HepG2 (cell line): ENCODE data around the gene NOL4L. TPM values are rescaled to one million over a fixed set of nuclear protein-coding genes. Genes with fewer than 3 reads are reported as not detected.

ENCODE experiments used
- ADNP ChIP-seq: sonication (generic); formaldehyde crosslinking; IDR thresholded peaks from 2 replicates; pipeline ENCODE4 v1.4.0; 2020; ENCODE audit warnings: missing genetic modification reagents
- FOSL2 ChIP-seq: sonication (generic); formaldehyde crosslinking; IDR thresholded peaks from 2 replicates; pipeline ENCODE4 v1.4.0; 2020; ENCODE audit warnings: missing genetic modification reagents
- FOXO1 ChIP-seq: sonication (generic); formaldehyde crosslinking; IDR thresholded peaks from 2 replicates; pipeline ENCODE4 v1.4.0; 2020; ENCODE audit warnings: missing genetic modification reagents
- GTF3A ChIP-seq: sonication (generic); formaldehyde crosslinking; conservative IDR thresholded peaks from 2 replicates; pipeline ENCODE4 v1.4.0; 2020; ENCODE audit warnings: mild to moderate bottlenecking, missing genetic modification reagents
- HMGA1 ChIP-seq: sonication (generic); formaldehyde crosslinking; conservative IDR thresholded peaks from 2 replicates; pipeline ENCODE4 v1.4.0; 2020; ENCODE audit warnings: missing genetic modification reagents
- NKX3-1 ChIP-seq: sonication (generic); formaldehyde crosslinking; IDR thresholded peaks from 2 replicates; pipeline ENCODE4 v1.5.0; 2020; ENCODE audit warnings: missing genetic modification reagents
- REST ChIP-seq, 2 experiments: IDR thresholded peaks; 2 replicates each; pipeline ENCODE4 v1.6.1; 2011 to 2012; ENCODE audit warnings: low read length in 2 of 2, borderline replicate concordance in 1 of 2, low read depth in 1 of 2, mild to moderate bottlenecking in 1 of 2, moderate library complexity in 1 of 2
- SMC3 ChIP-seq: IDR thresholded peaks from 2 replicates; pipeline ENCODE4 v1.6.1; 2011; ENCODE audit warnings: low read length, improper control_type of control experiment
- SNAI1 ChIP-seq: sonication (generic); formaldehyde crosslinking; IDR thresholded peaks from 2 replicates; pipeline ENCODE4 v1.5.0; 2020; ENCODE audit warnings: mild to moderate bottlenecking, missing genetic modification reagents, borderline replicate concordance
- ZMYM2 ChIP-seq: sonication (generic); formaldehyde crosslinking; IDR thresholded peaks from 2 replicates; pipeline ENCODE4 v1.8.0; 2022; ENCODE audit warnings: mild to moderate bottlenecking, missing genetic modification reagents
- ZNF335 ChIP-seq: sonication (generic); formaldehyde crosslinking; IDR thresholded peaks from 2 replicates; pipeline ENCODE4 v1.4.0; 2020; ENCODE audit warnings: missing genetic modification reagents
- ZNF44 ChIP-seq: sonication (generic); formaldehyde crosslinking; IDR thresholded peaks from 2 replicates; pipeline ENCODE4 v1.5.1; 2020; ENCODE audit warnings: mild to moderate bottlenecking, missing genetic modification reagents
- ZNF510 ChIP-seq: sonication (generic); formaldehyde crosslinking; IDR thresholded peaks from 2 replicates; pipeline ENCODE4 v1.4.0; 2020; ENCODE audit warnings: low read depth, mild to moderate bottlenecking, missing genetic modification reagents
- ZNF577 ChIP-seq: sonication (generic); formaldehyde crosslinking; IDR thresholded peaks from 2 replicates; pipeline ENCODE4 v1.4.0; 2020; ENCODE audit warnings: mild to moderate bottlenecking, low read depth, missing genetic modification reagents, borderline replicate concordance
- ZNF639 ChIP-seq: conservative IDR thresholded peaks from 2 replicates; pipeline ENCODE4 v1.6.1; 2018; ENCODE audit warnings: missing genetic modification reagents
- ZNF761 ChIP-seq: sonication (generic); formaldehyde crosslinking; conservative IDR thresholded peaks from 2 replicates; pipeline ENCODE4 v1.4.0; 2020; ENCODE audit warnings: mild to moderate bottlenecking, missing genetic modification reagents
- ZSCAN22 ChIP-seq: sonication (generic); formaldehyde crosslinking; IDR thresholded peaks from 2 replicates; pipeline ENCODE4 v1.4.0; 2020; ENCODE audit warnings: mild to moderate bottlenecking, missing genetic modification reagents
- polyA plus RNA-seq, 8 experiments: library from polyadenylated mRNA; depleted of rRNA in 3 of 8; stranded (reverse) in 7 of 8; unstranded in 1 of 8; fragments of >200 nt; fragmentation: Illumina TruSeq in 4 of 8; extraction: Trizol in 4 of 8; gene quantifications; 2 replicates each; pipeline versions ENCODE4 v1.2.1 to v1.2.3, GENCODE V29; 2011 to 2016; ENCODE audit warnings: low read depth in 4 of 8, missing spikeins in 1 of 8, mixed read lengths in 1 of 8; ENCODE audit not compliant: insufficient read depth in 1 of 8
- total RNA-seq, 5 experiments: library from RNA; depleted of rRNA; stranded (reverse); fragments of >200 nt; fragmentation: Illumina TruSeq; extraction: Trizol; gene quantifications; 2 replicates each; pipeline ENCODE4 v1.2.3, GENCODE V29; 2016; ENCODE audit warnings: low read depth in 1 of 5
- TF ChIP-seq, protein P1 (sequence below): sonication (generic); formaldehyde crosslinking; IDR thresholded peaks from 2 replicates; pipeline ENCODE4 v1.4.0; 2020; ENCODE audit warnings: missing genetic modification reagents, mild to moderate bottlenecking, borderline replicate concordance
- TF ChIP-seq, protein P2 (sequence below): sonication (generic); formaldehyde crosslinking; IDR thresholded peaks from 2 replicates; pipeline ENCODE4 v1.8.1; 2023; ENCODE audit warnings: mild to moderate bottlenecking, moderate library complexity, missing genetic modification reagents

Gene NOL4L
- total and polyA plus RNA-seq, 2 of the 13 experiments (the other 11 are each of a cell fraction or from before 2014, with no cell fraction given): 16.6 to 35.4 TPM

- TF ChIP-seq ZSCAN22 (no peak), ZNF44 (no peak), ZNF335 (no peak), HMGA1 (CRISPR knock-in tag) (no peak), FOXO1 (no peak), REST (IDR thresholded peaks at IDR 0.05; ENCODE audit: borderline replicate concordance in 1 of 2, low read depth in 1 of 2, low read length in 2 of 2) (no peak), SNAI1 (CRISPR knock-in tag) (no peak), ADNP (CRISPR knock-in tag) (no peak), ZNF577 (CRISPR knock-in tag) (no peak), NKX3-1 (no peak), ZNF761 (no peak), ZMYM2 (CRISPR knock-in tag) (no peak), FOSL2 (no peak), ZNF510 (CRISPR knock-in tag) (no peak), GTF3A (CRISPR knock-in tag) (no peak), SMC3 (no peak), ZNF639 (CRISPR knock-in tag) (no peak)
- TF ChIP-seq, protein P1, sequence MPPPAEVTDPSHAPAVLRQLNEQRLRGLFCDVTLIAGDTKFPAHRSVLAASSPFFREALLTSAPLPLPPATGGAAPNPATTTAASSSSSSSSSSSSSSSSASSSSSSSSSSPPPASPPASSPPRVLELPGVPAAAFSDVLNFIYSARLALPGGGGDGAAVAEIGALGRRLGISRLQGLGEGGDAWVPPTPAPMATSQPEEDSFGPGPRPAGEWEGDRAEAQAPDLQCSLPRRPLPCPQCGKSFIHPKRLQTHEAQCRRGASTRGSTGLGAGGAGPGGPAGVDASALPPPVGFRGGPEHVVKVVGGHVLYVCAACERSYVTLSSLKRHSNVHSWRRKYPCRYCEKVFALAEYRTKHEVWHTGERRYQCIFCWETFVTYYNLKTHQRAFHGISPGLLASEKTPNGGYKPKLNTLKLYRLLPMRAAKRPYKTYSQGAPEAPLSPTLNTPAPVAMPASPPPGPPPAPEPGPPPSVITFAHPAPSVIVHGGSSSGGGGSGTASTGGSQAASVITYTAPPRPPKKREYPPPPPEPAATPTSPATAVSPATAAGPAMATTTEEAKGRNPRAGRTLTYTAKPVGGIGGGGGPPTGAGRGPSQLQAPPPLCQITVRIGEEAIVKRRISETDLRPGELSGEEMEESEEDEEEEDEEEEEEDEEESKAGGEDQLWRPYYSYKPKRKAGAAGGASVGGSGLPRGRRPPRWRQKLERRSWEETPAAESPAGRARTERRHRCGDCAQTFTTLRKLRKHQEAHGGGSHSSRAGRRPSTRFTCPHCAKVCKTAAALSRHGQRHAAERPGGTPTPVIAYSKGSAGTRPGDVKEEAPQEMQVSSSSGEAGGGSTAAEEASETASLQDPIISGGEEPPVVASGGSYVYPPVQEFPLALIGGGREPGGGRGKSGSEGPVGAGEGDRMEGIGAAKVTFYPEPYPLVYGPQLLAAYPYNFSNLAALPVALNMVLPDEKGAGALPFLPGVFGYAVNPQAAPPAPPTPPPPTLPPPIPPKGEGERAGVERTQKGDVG (CRISPR knock-in tag): no peak
- TF ChIP-seq, protein P2, sequence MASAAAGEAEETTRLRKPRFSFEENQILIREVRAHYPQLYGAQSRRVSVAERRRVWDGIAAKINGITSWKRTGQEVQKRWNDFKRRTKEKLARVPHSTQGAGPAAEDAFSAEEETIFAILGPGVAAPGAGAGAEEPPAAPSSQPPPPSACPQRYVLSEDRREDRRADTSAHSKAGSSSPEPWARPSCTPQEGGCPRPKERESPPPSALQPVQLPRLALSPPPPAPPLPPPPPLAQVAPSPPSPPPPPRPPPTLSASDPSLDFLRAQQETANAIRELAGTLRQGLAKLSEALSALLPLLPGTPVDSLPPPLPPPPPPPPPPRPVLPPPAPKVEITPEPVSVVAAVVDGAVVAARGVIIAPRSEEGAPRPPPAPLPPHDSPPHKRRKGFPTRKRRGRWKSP (CRISPR knock-in tag): no peak
Measured at GRCh38 chr20:32569380-32570305, 15.5 kb downstream of the NOL4L start (continued).
